Thoracic aorta (tissue), 2 donors: Measurements from ENCODE around the gene ANTXRL. TPM values are rescaled to one million over a fixed set of nuclear protein-coding genes. Genes with fewer than 3 reads are reported as not detected.
"Not testable (repeated sequence)": the region's sequence is repeated elsewhere in the genome, so short reads cannot be mapped to it uniquely, and the experiment has no call there.

Source experiments
- ATAC-seq: fragments of 150-250 bp; one replicate; pipeline ENCODE4 v1.8.0; 2017; ENCODE audit warnings: low read depth; ENCODE audit not compliant: insufficient number of reproducible peaks, low FRiP score
- DNase-seq: peaks from one replicate; pipeline ENCODE4 v3.0.0-alpha.2; 2020; ENCODE audit warnings: low spot score
- H3K27ac ChIP-seq, 2 donors: fragments of 200-600 bp; sonication (generic); 1 replicate in 1 of 2; 2 replicates in 1 of 2; pipeline ENCODE4 v1.5.1; 2016; ENCODE audit warnings: mild to moderate bottlenecking in 2 of 2, moderate library complexity in 2 of 2
- H3K27me3 ChIP-seq: fragments of 200-600 bp; sonication (generic); replicated peaks from 2 replicates; pipeline ENCODE4 v1.6.0; 2016; ENCODE audit warnings: mild to moderate bottlenecking; ENCODE audit not compliant: insufficient read depth
- H3K36me3 ChIP-seq: fragments of 200-600 bp; sonication (generic); one replicate; pipeline ENCODE4 v1.5.1; 2016
- H3K4me1 ChIP-seq, 2 donors: fragments of 200-600 bp; sonication (generic); 1 replicate in 1 of 2; 2 replicates in 1 of 2; pipeline versions ENCODE4 v1.5.1 to v1.6.0; 2016; ENCODE audit warnings: low read depth in 2 of 2, mild to moderate bottlenecking in 1 of 2; ENCODE audit not compliant: control insufficient read depth in 1 of 2
- H3K4me3 ChIP-seq: fragments of 200-600 bp; sonication (generic); 2 replicates; pipeline ENCODE4 v1.5.1; 2016; ENCODE audit warnings: mild to moderate bottlenecking
- H3K9me3 ChIP-seq: fragments of 200-600 bp; sonication (generic); 2 replicates; pipeline ENCODE4 v1.5.1; 2016
- CTCF ChIP-seq: fragments of 200-600 bp; sonication (generic); IDR thresholded peaks from one replicate; pipeline ENCODE4 v1.5.1; 2019; ENCODE audit warnings: antibody characterized with exemption
- total RNA-seq, 2 donors: library from RNA; depleted of rRNA; stranded (reverse); fragments of >200 nt; gene quantifications; one replicate each; pipeline versions ENCODE4 v1.1.0 to v1.2.3, GENCODE V29; 2016

Gene ANTXRL
- total RNA-seq, 2 donors from 2014 or later: not detected

DNA sequence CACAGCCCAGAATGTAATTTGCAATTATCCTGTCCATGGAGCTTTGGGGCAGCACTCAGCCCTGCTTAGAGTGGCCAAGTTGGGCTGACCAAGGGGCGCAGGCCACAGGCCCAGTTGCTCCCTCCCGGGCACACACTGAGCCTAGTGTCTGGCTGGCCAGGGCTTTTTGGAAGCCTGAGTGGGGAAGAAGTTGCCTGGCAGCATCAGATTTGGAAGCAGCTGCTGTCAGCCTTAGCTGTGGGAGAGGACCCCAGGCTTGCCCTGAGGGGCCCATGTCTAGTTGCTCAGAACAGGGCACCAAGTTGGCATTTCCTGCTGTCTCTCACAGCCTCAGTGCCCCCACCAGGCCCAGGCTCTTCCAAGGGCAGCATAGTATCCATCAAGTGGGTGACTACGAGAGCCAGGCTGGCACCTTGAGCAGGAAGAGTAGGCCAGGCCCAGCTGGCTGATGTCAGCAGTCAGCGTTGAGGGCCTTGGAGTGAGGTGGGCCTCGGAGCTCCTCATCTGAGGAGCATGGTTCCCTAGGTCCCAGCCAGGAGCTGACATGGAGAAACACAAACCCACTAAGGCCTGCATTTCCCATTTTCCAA is 14.4 kb downstream of the ANTXRL start:
- Histone ChIP-seq H3K27ac (no peak overlapping the region), H3K36me3 (no peaks in the 10 kb centered on the region), H3K4me1 (peaks cover 6 to 17% of the 10 kb centered on the region in 2 donors), H3K27me3 (no peaks in the 10 kb centered on the region), H3K4me3 (no peak overlapping the region), H3K9me3 (no peaks in the 10 kb centered on the region)
- no peak for TF ChIP-seq CTCF
- DNase-seq: no peak
- no peak for ATAC-seq

DNA sequence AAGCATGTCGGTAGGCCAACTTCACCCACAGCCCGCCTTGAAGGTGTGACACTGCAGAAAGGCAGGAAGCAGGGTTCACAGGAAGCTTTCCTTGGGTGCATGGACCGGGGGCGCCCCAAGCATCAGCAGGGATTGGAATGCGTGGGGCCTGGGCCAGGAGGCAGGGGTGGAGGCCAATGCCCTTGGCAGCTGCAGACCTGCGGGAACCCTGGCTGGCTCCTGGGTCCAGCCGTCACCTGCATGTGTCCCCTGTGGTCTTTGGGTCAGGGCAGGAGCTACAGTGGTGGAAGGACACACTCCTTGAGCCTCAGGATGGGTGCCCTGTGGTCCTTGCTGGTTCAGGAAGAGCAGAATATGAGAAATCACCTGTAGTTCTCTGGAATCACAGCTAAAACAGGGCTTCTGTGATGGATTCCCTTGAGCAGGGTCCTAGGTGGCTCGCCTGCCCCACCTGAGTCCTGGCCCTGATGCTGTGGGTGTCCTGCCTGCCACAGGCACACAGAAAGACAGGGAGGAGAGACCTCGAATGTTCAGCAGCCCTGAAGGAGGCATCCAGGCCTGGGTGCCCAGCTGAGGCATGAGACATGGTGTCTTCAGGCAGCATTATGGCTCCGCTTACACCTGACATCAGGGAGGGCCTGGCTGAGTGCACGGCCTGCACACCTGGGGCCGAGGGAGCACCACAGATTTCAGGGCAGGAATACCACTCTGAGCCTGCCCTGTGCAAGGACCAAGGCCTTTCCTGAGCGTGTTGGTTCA is 15.1 kb downstream of the ANTXRL start:
- Histone ChIP-seq H3K4me1 (peaks cover 6 to 17% of the 10 kb centered on the region in 2 donors), H3K4me3 (no peak overlapping the region), H3K27ac (no peak overlapping the region), H3K9me3 (no peaks in the 10 kb centered on the region), H3K27me3 (no peaks in the 10 kb centered on the region), H3K36me3 (no peaks in the 10 kb centered on the region)
- ATAC-seq (no peak), DNase-seq (no peak)
- no peak for TF ChIP-seq CTCF

DNA sequence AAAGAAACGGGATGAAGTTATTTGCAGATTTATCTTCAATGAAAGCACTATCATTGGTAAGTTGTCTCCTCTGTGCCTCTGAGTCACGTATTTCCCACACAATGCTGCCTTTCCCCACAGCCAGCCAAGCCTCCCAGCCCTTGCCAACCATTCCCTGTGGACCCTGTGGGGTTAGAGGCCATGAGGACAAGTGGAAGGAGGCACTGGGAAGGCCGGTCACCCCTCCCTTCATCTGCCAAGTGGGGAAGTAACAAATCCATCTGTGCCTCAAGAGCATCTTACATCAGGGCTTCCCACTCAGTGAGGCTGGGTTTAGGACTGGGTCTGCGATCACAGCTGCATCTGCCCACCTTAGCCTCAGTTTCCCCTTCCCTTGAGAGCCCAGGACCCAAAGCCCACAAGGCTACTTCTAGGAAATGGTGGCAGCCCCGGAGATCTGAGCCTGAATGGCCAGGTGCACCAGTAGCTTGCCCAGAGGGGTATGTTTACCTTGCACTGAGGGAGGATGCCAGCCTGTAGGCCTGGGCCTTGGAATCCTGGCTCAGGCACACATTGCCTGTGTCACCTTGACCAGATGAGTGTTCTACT is 16.1 kb downstream of the ANTXRL start:
- not testable (repeated sequence) for H3K9me3 ChIP-seq, H3K4me3 ChIP-seq, H3K27me3 ChIP-seq, DNase-seq, ATAC-seq, H3K27ac ChIP-seq, H3K36me3 ChIP-seq
- H3K4me1 ChIP-seq: peaks cover 6 to 17% of the 10 kb centered on the region in 2 donors

GRCh38 chr10:46304062-46304461 is 17.3 kb downstream of the ANTXRL start:
- no peak for TF ChIP-seq CTCF
- no peak overlapping the region for H3K4me3 ChIP-seq
- H3K27ac ChIP-seq: no peak overlapping the region
- ATAC-seq: no peak
- peaks cover 6 to 21% of the 10 kb centered on the region in 2 donors for H3K4me1 ChIP-seq
- no peaks in the 10 kb centered on the region for H3K36me3 ChIP-seq
- no peaks in the 10 kb centered on the region for H3K27me3 ChIP-seq
- no peak for DNase-seq
- no peaks in the 10 kb centered on the region for H3K9me3 ChIP-seq

DNA sequence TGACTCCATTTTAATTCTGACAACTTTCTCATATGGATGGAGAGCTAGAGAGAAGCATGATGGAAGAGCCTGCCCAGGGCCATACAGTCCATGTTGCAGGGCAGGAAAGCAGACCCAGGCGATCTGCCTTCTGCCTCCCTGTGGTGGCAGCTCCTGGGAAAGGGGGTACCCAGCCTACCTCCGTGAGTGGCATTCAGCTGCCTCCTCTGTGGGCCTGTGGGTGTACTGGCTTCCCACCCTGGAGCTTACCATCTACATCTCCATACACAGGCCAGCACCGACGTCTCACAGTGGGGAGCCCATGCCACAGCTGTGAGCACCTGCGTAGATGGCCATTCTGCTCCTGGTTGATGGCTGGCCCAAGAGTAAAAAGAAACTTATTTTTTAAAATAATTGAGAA is 17.9 kb downstream of the ANTXRL start:
- H3K27ac ChIP-seq, H3K27me3 ChIP-seq, H3K4me3 ChIP-seq, DNase-seq, H3K9me3 ChIP-seq, H3K36me3 ChIP-seq, ATAC-seq: not testable (repeated sequence)
- peaks cover 6 to 21% of the 10 kb centered on the region in 2 donors for H3K4me1 ChIP-seq

GRCh38 chr10:46305079-46305818 is 18.5 kb downstream of the ANTXRL start:
- no peak for ATAC-seq
- no peak for DNase-seq
- H3K4me3 ChIP-seq: no peak overlapping the region
- H3K36me3 ChIP-seq: no peaks in the 10 kb centered on the region
- H3K9me3 ChIP-seq: no peaks in the 10 kb centered on the region
- no peak overlapping the region for H3K27ac ChIP-seq
- TF ChIP-seq CTCF: no peak
- H3K4me1 ChIP-seq: peaks cover 6 to 21% of the 10 kb centered on the region in 2 donors
- no peaks in the 10 kb centered on the region for H3K27me3 ChIP-seq
